Endothelial cell of umbilical vein (primary cell): ENCODE data around the gene CBLN3. TPM values are rescaled to one million over a fixed set of nuclear protein-coding genes. Genes with fewer than 3 reads are reported as not detected.

Experiments
- BruUV-seq: library from RNA; stranded (reverse); fragments of 400-500 nt; replicated peaks from 2 replicates; lab custom pipeline; 2021; lab: Mats Ljungman, UMichigan
- CTCF ChIA-PET: fragments of 300-600, 350-600 bp; sonication (Branson Sonifier 250); formaldehyde crosslinking; loops from one replicate; lab custom pipeline; 2021; ENCODE audit warnings: antibody characterized with exemption, inconsistent platforms; lab: Charles Lee
- POLR2A ChIA-PET: fragments of 300-600, 350-600 bp; sonication (Branson Sonifier 250); formaldehyde crosslinking; loops from one replicate; lab custom pipeline; 2021; ENCODE audit warnings: antibody characterized with exemption, inconsistent platforms; lab: Charles Lee
- DNase-seq: peaks from one replicate; pipeline ENCODE4 v3.0.0-alpha.2; 2011; ENCODE audit warnings: low read depth, low spot score
- FAIRE-seq: peaks from 2 replicates; lab custom pipeline; 2011; peaks lifted over from hg19 to GRCh38; lab: Jason Lieb, UNC
- H2AFZ ChIP-seq: 2 replicates; pipeline ENCODE4 v1.6.0; 2012; ENCODE audit warnings: low read depth, low read length, control low read depth, inconsistent platforms
- H3K27ac ChIP-seq: 2 replicates; pipeline ENCODE4 v1.5.1; 2011; ENCODE audit warnings: low read depth, mild to moderate bottlenecking, control low read depth, low read length, moderate library complexity; ENCODE audit not compliant: insufficient read depth
- H3K27me3 ChIP-seq, 2 experiments: 2 replicates each; pipeline versions ENCODE4 v1.6.0 to v1.6.1; 2011; ENCODE audit warnings: low read length in 2 of 2, mixed read lengths in 1 of 2; ENCODE audit not compliant: control insufficient read depth in 2 of 2, insufficient read depth in 2 of 2
- H3K36me3 ChIP-seq, 2 experiments: 2 replicates in 1 of 2; 3 replicates in 1 of 2; pipeline ENCODE4 v1.5.1; 2011; ENCODE audit warnings: low read length in 2 of 2, mild to moderate bottlenecking in 1 of 2, moderate library complexity in 1 of 2; ENCODE audit not compliant: control insufficient read depth in 2 of 2, insufficient read depth in 2 of 2; ENCODE audit errors: extremely low read depth in 1 of 2
- H3K4me1 ChIP-seq: 3 replicates; pipeline ENCODE4 v1.5.1; 2011; ENCODE audit warnings: mild to moderate bottlenecking, low read length; ENCODE audit not compliant: control insufficient read depth, insufficient read depth; ENCODE audit errors: extremely low read depth
- H3K4me2 ChIP-seq: 2 replicates; pipeline ENCODE4 v1.6.1; 2011; ENCODE audit warnings: low read length, control low read depth, mixed read lengths; ENCODE audit not compliant: insufficient read depth
- H3K4me3 ChIP-seq, 3 experiments: fragments of 200-600 bp in 1 of 3; sonication (generic), shearing (Covaris generic) in 1 of 3; replicated peaks in 1 of 3; 2 replicates each; pipeline ENCODE4 v1.5.1; 2011 to 2016; ENCODE audit warnings: control low read depth in 3 of 3, low read length in 3 of 3, mild to moderate bottlenecking in 2 of 3, inconsistent platforms in 1 of 3, low read depth in 1 of 3, moderate library complexity in 1 of 3; ENCODE audit not compliant: insufficient read depth in 1 of 3
- H3K79me2 ChIP-seq: 2 replicates; pipeline ENCODE4 v1.6.0; 2012; ENCODE audit warnings: low read length, inconsistent platforms; ENCODE audit not compliant: control insufficient read depth, insufficient read depth
- H3K9ac ChIP-seq: replicated peaks from 2 replicates; pipeline ENCODE3; 2011; ENCODE audit warnings: low read length, control low read depth; ENCODE audit not compliant: insufficient read depth; ENCODE audit errors: extremely low read depth
- H3K9me1 ChIP-seq: replicated peaks from 3 replicates; pipeline ENCODE4 v1.6.0; 2011; ENCODE audit warnings: mild to moderate bottlenecking, low read length; ENCODE audit not compliant: control insufficient read depth, insufficient read depth; ENCODE audit errors: extremely low read depth
- H3K9me3 ChIP-seq: replicated peaks from 2 replicates; pipeline ENCODE4 v1.5.1; 2012; ENCODE audit warnings: low read length, inconsistent platforms; ENCODE audit not compliant: control insufficient read depth, insufficient read depth
- H4K20me1 ChIP-seq: replicated peaks from 2 replicates; pipeline ENCODE3; 2011; ENCODE audit warnings: mild to moderate bottlenecking, low read length; ENCODE audit not compliant: control insufficient read depth, insufficient read depth; ENCODE audit errors: extremely low read depth
- EZH2 ChIP-seq: IDR thresholded peaks from 2 replicates; pipeline ENCODE4 v1.6.1; 2012; ENCODE audit warnings: borderline replicate concordance, low read depth, mild to moderate bottlenecking, moderate library complexity, low read length, inconsistent platforms; ENCODE audit not compliant: severe bottlenecking
- FOS ChIP-seq: IDR thresholded peaks from 2 replicates; pipeline ENCODE4 v1.6.1; 2011; ENCODE audit warnings: mild to moderate bottlenecking, low read length, moderate library complexity, borderline replicate concordance; ENCODE audit not compliant: insufficient read depth
- GATA2 ChIP-seq: IDR thresholded peaks from 2 replicates; pipeline ENCODE4 v1.7.0; 2011; ENCODE audit warnings: low read depth, mild to moderate bottlenecking, moderate library complexity, mixed read lengths, low read length; ENCODE audit not compliant: insufficient read length, insufficient read depth
- JUN ChIP-seq: IDR thresholded peaks from 2 replicates; pipeline ENCODE4 v1.6.1; 2011; ENCODE audit warnings: borderline replicate concordance, low read depth; ENCODE audit not compliant: insufficient read length, insufficient read depth
- MAX ChIP-seq: IDR thresholded peaks from 2 replicates; pipeline ENCODE4 v1.6.1; 2011; ENCODE audit not compliant: insufficient read depth, insufficient read length
- MYC ChIP-seq: IDR thresholded peaks from one replicate; pipeline ENCODE4 v1.6.1; 2011; ENCODE audit warnings: mild to moderate bottlenecking, low read depth, low read length
- POLR2A ChIP-seq: IDR thresholded peaks from 2 replicates; pipeline ENCODE4 v1.6.1; 2012; ENCODE audit warnings: low read depth, mild to moderate bottlenecking, control low read depth, low read length
- POLR2AphosphoS5 ChIP-seq: IDR thresholded peaks from 2 replicates; pipeline ENCODE4 v1.6.1; 2012; ENCODE audit warnings: low read depth, mild to moderate bottlenecking, control low read depth, low read length, moderate library complexity; ENCODE audit not compliant: insufficient read depth
- dilution Hi-C: fragments of 300-500 bp; cut with MboI; formaldehyde crosslinking; loops from one replicate; pipeline ENCODE4 v1.15.0; 2019; ENCODE audit warnings: low sequenced_read_pairs; ENCODE audit not compliant: extremely low pct_ligation_motif_present
- intact Hi-C: fragments of 100-400 bp; cut with micrococcal nuclease; formaldehyde crosslinking; loops from one replicate; pipeline ENCODE4 v1.10.0; 2022
- polyA plus RNA-seq, 4 experiments: library from polyadenylated mRNA; depleted of rRNA in 3 of 4; stranded (reverse) in 3 of 4; unstranded in 1 of 4; fragments of >200 nt; gene quantifications; 2 replicates each; pipeline versions ENCODE4 v1.2.1 to v1.2.3, GENCODE V29; 2011 to 2012; ENCODE audit warnings: missing spikeins in 1 of 4
- total RNA-seq: library from RNA; stranded (reverse); gene quantifications from 2 replicates; pipeline ENCODE4 v1.2.3, GENCODE V29; 2021
- TF ChIP-seq, protein P1 (sequence below), 2 donors: IDR thresholded peaks; 1 replicate in 1 of 2; 2 replicates in 1 of 2; pipeline ENCODE4 v1.5.1; 2011; ENCODE audit warnings: low read length in 2 of 2, mild to moderate bottlenecking in 2 of 2, moderate library complexity in 2 of 2, control low read depth in 1 of 2, inconsistent platforms in 1 of 2, low read depth in 1 of 2; ENCODE audit not compliant: insufficient read depth in 1 of 2; ENCODE audit errors: extremely low read depth in 1 of 2

CBLN3 gene
- total and polyA plus RNA-seq, 2 donors (not counting 3 experiments of a cell fraction or from before 2014, with no cell fraction given) = 7.9 to 8.6 TPM

- dilution Hi-C loops (no loop called here), intact Hi-C loops (no loop called here)
- TF ChIP-seq MYC (no peak), POLR2A (peak; percentile 48), POLR2AphosphoS5 (peak; percentile 41), MAX (no peak), FOS (no peak)
- Histone ChIP-seq H4K20me1 (no peaks in the 10 kb centered on the region), H3K9me3 (no peaks in the 10 kb centered on the region), H2AFZ (peak within 1 kb of the TSS; percentile 40), H3K27me3 (no peaks in the 10 kb centered on the region), H3K36me3 (no peaks in the 10 kb centered on the region), H3K4me2 (peak within 1 kb of the TSS; percentile 51), H3K4me3 (peak within 1 kb of the TSS; percentile 69 to 78 (median 69)), H3K9ac (no peak within 1 kb of the TSS), H3K27ac (no peak within 1 kb of the TSS), H3K4me1 (peaks cover 31% of the 10 kb centered on the region), H3K79me2 (peaks cover under 1% of the 10 kb centered on the region), H3K9me1 (no peaks in the 10 kb centered on the region)
- POLR2A ChIA-PET = interaction anchor here (0.6 to 1.5 kb wide), 6 partner anchors 20 to 1337 kb away, joined by 3 to 9 read pairs (median 4); partner anchors contain the start of genes CBLN3, KHNYN and RIPK3
- DNase-seq = peak; percentile 58
- CTCF ChIA-PET = interaction anchor here (0.7 to 4.7 kb wide), 11 partner anchors 8 to 68 kb away, joined by 3 to 34 read pairs (median 3); no protein-coding TSS in a partner anchor
- no TSS peak for BruUV-seq
- FAIRE-seq = peak; percentile 77
Measured at GRCh38 chr14:24398653-24399446, 30.6 kb downstream of the CBLN3 start, which contains the start of gene NYNRIN. Gene NYNRIN, plus strand, starts transcription at chr14:24399003. Its CDS starts 244 bp downstream, at chr14:24399247.

DNA sequence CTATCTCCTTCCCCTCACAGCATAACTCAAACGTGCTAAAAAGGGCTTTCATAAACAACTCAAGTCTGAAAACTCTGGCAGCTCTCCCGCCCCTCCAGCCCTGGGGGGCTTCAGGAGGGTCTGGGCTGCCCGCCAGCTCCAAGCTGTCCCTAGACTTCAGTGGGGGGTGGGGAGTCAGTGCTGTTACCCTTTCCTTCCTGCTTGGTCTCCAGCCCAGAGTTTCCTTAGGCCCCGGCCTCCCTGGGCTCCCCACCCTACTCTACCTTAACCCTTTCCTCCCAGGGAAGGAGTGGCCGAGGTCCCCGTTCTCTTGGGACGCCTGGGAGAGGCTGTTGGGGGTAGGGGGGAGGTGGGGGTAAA is 31.2 kb downstream of the CBLN3 start:
- ChIA-PET CTCF (interaction anchor here (0.7 to 4.7 kb wide), 9 partner anchors 9 to 65 kb away, joined by 3 to 34 read pairs (median 4); no protein-coding TSS in a partner anchor), POLR2A (interaction anchor here (0.8 to 1.5 kb wide), 4 partner anchors 20 to 33 kb away, joined by 3 to 9 read pairs (median 4); partner anchors contain the start of genes CBLN3 and KHNYN)
- dilution Hi-C loops (no loop called here), intact Hi-C loops (no loop called here)
- no peaks in the 10 kb centered on the region for H4K20me1 ChIP-seq
- H3K9ac ChIP-seq = no peak overlapping the region
- no peak overlapping the region for H3K4me2 ChIP-seq
- H3K27ac ChIP-seq = no peak overlapping the region
- H3K4me3 ChIP-seq = peak overlapping the region in 1 of 3 experiments; percentile 78
- TF ChIP-seq MAX (no peak), MYC (no peak), POLR2AphosphoS5 (no peak), JUN (no peak), EZH2 (no peak), FOS (no peak), GATA2 (no peak), POLR2A (no peak)
- TF ChIP-seq, protein P1, sequence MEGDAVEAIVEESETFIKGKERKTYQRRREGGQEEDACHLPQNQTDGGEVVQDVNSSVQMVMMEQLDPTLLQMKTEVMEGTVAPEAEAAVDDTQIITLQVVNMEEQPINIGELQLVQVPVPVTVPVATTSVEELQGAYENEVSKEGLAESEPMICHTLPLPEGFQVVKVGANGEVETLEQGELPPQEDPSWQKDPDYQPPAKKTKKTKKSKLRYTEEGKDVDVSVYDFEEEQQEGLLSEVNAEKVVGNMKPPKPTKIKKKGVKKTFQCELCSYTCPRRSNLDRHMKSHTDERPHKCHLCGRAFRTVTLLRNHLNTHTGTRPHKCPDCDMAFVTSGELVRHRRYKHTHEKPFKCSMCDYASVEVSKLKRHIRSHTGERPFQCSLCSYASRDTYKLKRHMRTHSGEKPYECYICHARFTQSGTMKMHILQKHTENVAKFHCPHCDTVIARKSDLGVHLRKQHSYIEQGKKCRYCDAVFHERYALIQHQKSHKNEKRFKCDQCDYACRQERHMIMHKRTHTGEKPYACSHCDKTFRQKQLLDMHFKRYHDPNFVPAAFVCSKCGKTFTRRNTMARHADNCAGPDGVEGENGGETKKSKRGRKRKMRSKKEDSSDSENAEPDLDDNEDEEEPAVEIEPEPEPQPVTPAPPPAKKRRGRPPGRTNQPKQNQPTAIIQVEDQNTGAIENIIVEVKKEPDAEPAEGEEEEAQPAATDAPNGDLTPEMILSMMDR (IDR thresholded peaks at IDR 0.05; ENCODE audit: extremely low read depth in 1 of 2, insufficient read depth in 1 of 2, low read depth in 1 of 2, low read length in 2 of 2) = no peak
- DNase-seq = peak; percentile 49
- H3K79me2 ChIP-seq = no peaks in the 10 kb centered on the region
- H3K36me3 ChIP-seq = no peaks in the 10 kb centered on the region
- peaks cover 25% of the 10 kb centered on the region for H3K4me1 ChIP-seq
- no peaks in the 10 kb centered on the region for H3K27me3 ChIP-seq
- no peak for FAIRE-seq
- H3K9me1 ChIP-seq = no peaks in the 10 kb centered on the region
- H2AFZ ChIP-seq = no peak overlapping the region
- no peaks in the 10 kb centered on the region for H3K9me3 ChIP-seq
- no TSS peak for BruUV-seq
